Adipose tissue (tissue), 3 donors: ENCODE results near the gene GEMIN2. TPM values are rescaled to one million over a fixed set of nuclear protein-coding genes. Genes with fewer than 3 reads are reported as not detected.
A peak's percentile ranks its signal among the peaks of the same experiment; 100 is the strongest.
"Not testable (repeated sequence)": the region's sequence is repeated elsewhere in the genome, so short reads cannot be mapped to it uniquely, and the experiment has no call there.

Source experiments
- H3K27ac ChIP-seq: one replicate; pipeline ENCODE4 v1.5.1; 2013; ENCODE audit warnings: low read depth, low read length
- WGBS, 3 donors: extraction: QIAGEN DNeasy Blood & Tissue Kit; methylation state at CpG; one replicate each; pipeline ENCODE4 v1.1.7; 2013; 5-methylcytosine and 5-hydroxymethylcytosine counted together
- polyA plus RNA-seq, 3 donors: library from polyadenylated mRNA; stranded (reverse); fragments of 200-250 nt; gene quantifications; one replicate each; pipeline ENCODE4 v1.2.3, GENCODE V29; 2013
- donor health status: healthy with polysubstance abuse.
- donor health status: Bipolar disorder and iron deficiency.
- donor health status: healthy.

Gene GEMIN2
- polyA plus RNA-seq, 3 donors, result 5.5 to 11.0 (median 8.3) TPM

- H3K27ac ChIP-seq, result no peak overlapping the region
- 76 to 94% (median 87%) methylated on average over 3 of the region's 3 CpGs for WGBS, 3 donors
These were observed 59.1 kb downstream of the GEMIN2 start for GRCh38 chr14:39173198-39173597.

GRCh38 chr14:39174560-39175444 is 60.7 kb downstream of the GEMIN2 start, which contains the start of gene PNN:
Gene PNN (plus strand): TSS chr14:39175254. CDS start chr14:39175280, 26 bp downstream.
- H3K27ac ChIP-seq, result peak within 1 kb of the TSS; percentile 56
- WGBS, 3 donors, result 4 to 5% (median 5%) methylated on average over 56 of the region's 56 CpGs

- 1% methylated on average over 35 to 36 of the region's 36 CpGs for whole genome bisulfite sequencing, 3 donors
These were observed 61.5 kb downstream of the GEMIN2 start for GRCh38 chr14:39175445-39176262.

GRCh38 chr14:39176263-39177167 is 62.4 kb downstream of the GEMIN2 start:
- WGBS, 3 donors, result 60 to 77% (median 70%) methylated on average over 5 of the region's 5 CpGs
- no peak overlapping the region for H3K27ac ChIP-seq

More at GRCh38 chr14:39175445-39176262, 61.5 kb downstream of the GEMIN2 start:
- H3K27ac ChIP-seq, result no peak overlapping the region

- H3K27ac ChIP-seq, result no peak overlapping the region
- 91 to 93% (median 91%) methylated on average over 9 of the region's 9 CpGs for WGBS, 3 donors
These were observed 63.0 kb downstream of the GEMIN2 start for GRCh38 chr14:39177168-39177545.

- no peak overlapping the region for H3K27ac ChIP-seq
- 92 to 99% (median 96%) methylated on average over 6 of the region's 6 CpGs for WGBS, 3 donors
These were observed 64.9 kb downstream of the GEMIN2 start for GRCh38 chr14:39179042-39179441.

GRCh38 chr14:39180553-39180952 is 66.4 kb downstream of the GEMIN2 start:
- 71 to 89% (median 75%) methylated on average over 5 of the region's 5 CpGs for WGBS, 3 donors
- no peak overlapping the region for H3K27ac ChIP-seq

GRCh38 chr14:39181026-39181692 is 67.0 kb downstream of the GEMIN2 start:
- no peak overlapping the region for H3K27ac ChIP-seq
- 95 to 96% (median 95%) methylated on average over 7 of the region's 7 CpGs for WGBS, 3 donors

GRCh38 chr14:39181693-39182047 is 67.5 kb downstream of the GEMIN2 start:
- H3K27ac ChIP-seq, result no peak overlapping the region
- 79 to 87% (median 87%) methylated on average over 5 of the region's 5 CpGs for WGBS, 3 donors

GRCh38 chr14:39182770-39183684 is 68.9 kb downstream of the GEMIN2 start:
- H3K27ac ChIP-seq, result no peak overlapping the region
- 94 to 98% (median 97%) methylated on average over 1 of the region's 1 CpG for WGBS, 3 donors

GRCh38 chr14:39183685-39184003 is 69.5 kb downstream of the GEMIN2 start:
- 91 to 97% (median 95%) methylated on average over 5 of the region's 5 CpGs for WGBS, 3 donors
- H3K27ac ChIP-seq, result not testable (repeated sequence)

GRCh38 chr14:39184628-39185255 is 70.6 kb downstream of the GEMIN2 start:
- no peak overlapping the region for H3K27ac ChIP-seq
- 95 to 98% (median 97%) methylated on average over 4 of the region's 4 CpGs for WGBS, 3 donors

GRCh38 chr14:39185256-39186049 is 71.3 kb downstream of the GEMIN2 start:
- WGBS, 3 donors, result 94 to 97% (median 94%) methylated on average over 5 of the region's 5 CpGs
- H3K27ac ChIP-seq, result no peak overlapping the region
